T47D (cell line): ENCODE data around the gene PCDHGA8.
"Not testable (repeated sequence)": the region's sequence is repeated elsewhere in the genome, so short reads cannot be mapped to it uniquely, and the experiment has no call there.

Experiments
- DNase-seq, 2 experiments: peaks; one replicate each; pipeline versions ENCODE4 v3.0.0 to v3.0.0-alpha.2; 2011 to 2012; ENCODE audit warnings: low read depth in 1 of 2, low spot score in 1 of 2
- JUND ChIP-seq: IDR thresholded peaks from 2 replicates; pipeline ENCODE4 v1.6.1; 2012; ENCODE audit warnings: low read depth
- in situ Hi-C: cut with HindIII; loops from 2 replicates; pipeline ENCODE4 v1.10.0; 2016; ENCODE audit warnings: low sequenced_read_pairs, low pct_unique_long_range_greater_than_20kb

PCDHGA8 gene

GRCh38 chr5:141399555-141400258, 7.3 kb downstream of the PCDHGA8 start:
- in situ Hi-C loops, result no loop called here
- TF ChIP-seq JUND, result no peak
- no peak for DNase-seq

- DNase-seq, result no peak
- TF ChIP-seq JUND, result no peak
- in situ Hi-C loops, result no loop called here
Measured at GRCh38 chr5:141402553-141403243, 10.3 kb downstream of the PCDHGA8 start, which contains the start of gene PCDHGA9. Gene PCDHGA9 (plus strand): TSS chr5:141402778. CDS start chr5:141402953, 175 bp downstream.

DNA sequence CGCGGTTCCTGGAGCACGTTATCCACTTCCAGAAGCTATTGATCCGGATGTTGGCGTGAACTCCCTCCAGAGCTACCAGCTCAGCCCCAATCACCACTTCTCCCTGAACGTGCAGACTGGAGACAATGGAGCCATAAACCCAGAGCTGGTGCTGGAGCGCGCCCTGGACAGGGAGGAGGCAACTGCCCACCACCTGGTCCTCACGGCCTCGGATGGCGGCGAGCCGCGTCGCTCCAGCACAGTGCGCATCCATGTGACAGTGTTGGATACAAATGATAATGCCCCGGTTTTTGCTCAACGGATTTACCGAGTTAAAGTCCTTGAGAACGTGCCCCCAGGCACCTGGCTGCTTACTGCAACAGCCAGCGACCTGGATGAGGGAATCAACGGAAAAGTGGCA, 11.0 kb downstream of the PCDHGA8 start:
- DNase-seq, result no peak
- TF ChIP-seq JUND, result no peak
- in situ Hi-C loops, result no loop called here

DNA sequence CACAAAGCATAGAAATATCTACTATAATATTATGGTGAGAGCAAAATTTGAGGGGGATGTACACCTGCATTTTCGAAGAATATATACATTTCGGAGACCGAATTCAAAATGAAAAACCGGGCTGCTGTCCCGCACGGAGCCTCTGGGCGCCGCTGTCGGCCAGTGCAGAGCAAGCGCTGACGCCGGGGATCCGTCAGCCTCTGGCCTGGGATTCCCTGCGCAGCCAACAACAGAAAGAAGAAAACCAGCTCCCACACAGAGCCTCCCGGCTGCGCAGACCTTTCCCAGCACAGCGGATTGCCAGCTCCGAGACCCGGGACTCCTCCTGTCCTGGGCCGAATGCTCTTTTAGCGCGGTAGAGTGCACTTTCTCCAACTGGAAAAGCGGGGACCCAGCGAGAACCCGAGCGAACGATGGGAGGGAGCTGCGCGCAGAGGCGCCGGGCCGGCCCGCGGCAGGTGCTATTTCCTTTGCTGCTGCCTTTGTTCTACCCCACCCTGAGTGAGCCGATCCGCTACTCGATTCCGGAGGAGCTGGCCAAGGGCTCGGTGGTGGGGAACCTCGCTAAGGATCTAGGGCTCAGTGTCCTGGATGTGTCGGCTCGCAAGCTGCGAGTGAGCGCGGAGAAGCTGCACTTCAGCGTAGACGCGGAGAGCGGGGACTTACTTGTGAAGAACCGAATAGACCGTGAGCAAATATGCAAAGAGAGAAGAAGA, 15.5 kb downstream of the PCDHGA8 start, which contains the start of gene PCDHGB6:
TSS of gene PCDHGB6 (plus strand) at position 232 of the 716 bp plus-strand sequence. CDS start at position 414, 182 bp downstream.
- in situ Hi-C loops, DNase-seq: not testable (repeated sequence)

GRCh38 chr5:141409598-141410306, 17.3 kb downstream of the PCDHGA8 start:
- in situ Hi-C loops, result no loop called here
- no peak for TF ChIP-seq JUND
- no peak for DNase-seq

DNA sequence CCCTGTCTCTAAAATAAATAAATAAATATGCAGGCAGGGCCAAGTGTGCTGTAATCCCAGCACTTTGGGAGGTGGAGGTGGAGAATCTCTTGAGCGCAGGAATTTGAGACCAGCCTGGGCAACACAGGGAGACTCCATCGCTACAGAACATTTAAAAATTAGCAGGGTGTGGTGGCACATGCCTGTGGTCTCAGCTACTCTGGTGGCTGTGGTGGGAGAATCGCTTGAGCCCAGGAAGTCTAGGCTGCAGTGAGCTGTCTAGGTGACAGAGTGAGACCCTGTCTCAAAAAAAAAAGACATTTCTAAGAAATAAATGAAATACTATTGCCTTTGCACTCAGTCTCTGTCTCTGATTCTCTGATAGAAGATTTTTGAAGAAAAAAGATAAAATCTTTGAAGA, 19.1 kb downstream of the PCDHGA8 start:
- no peak for TF ChIP-seq JUND
- no peak for DNase-seq
- in situ Hi-C loops, result no loop called here

GRCh38 chr5:141412854-141413539, 20.6 kb downstream of the PCDHGA8 start, which contains the start of gene PCDHGA10:
Gene PCDHGA10 (plus strand): TSS chr5:141412987. CDS start chr5:141413176, 189 bp downstream.
- peak; percentile 93 for DNase-seq
- in situ Hi-C loops, result no loop called here
- TF ChIP-seq JUND, result no peak

DNA sequence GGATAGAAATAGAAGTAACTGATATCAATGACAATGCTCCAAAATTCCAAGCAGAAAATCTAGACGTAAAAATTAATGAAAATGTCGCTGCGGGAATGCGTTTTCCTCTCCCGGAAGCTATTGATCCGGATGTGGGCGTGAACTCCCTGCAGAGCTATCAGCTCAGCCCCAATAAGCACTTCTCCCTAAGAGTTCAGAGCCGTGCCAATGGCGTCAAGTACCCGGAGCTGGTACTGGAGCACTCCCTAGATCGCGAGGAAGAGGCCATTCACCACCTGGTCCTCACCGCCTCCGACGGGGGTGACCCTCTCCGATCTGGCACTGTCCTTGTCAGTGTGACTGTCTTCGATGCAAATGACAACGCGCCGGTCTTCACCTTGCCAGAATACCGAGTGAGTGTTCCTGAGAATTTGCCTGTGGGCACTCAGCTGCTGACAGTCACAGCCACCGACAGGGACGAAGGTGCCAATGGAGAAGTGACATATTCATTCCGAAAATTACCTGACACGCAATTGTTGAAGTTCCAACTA, 21.2 kb downstream of the PCDHGA8 start:
- DNase-seq, result peak; percentile 72 to 92
- in situ Hi-C loops, result no loop called here
- TF ChIP-seq JUND, result no peak

- not testable (repeated sequence) for DNase-seq
Measured at GRCh38 chr5:141414548-141415274, 22.3 kb downstream of the PCDHGA8 start.

GRCh38 chr5:141415275-141415618, 22.8 kb downstream of the PCDHGA8 start:
- in situ Hi-C loops, DNase-seq: not testable (repeated sequence)

More at GRCh38 chr5:141414548-141415274, 22.3 kb downstream of the PCDHGA8 start:
- in situ Hi-C loops, result not testable (repeated sequence)

- in situ Hi-C loops, result not testable (repeated sequence)
Measured at GRCh38 chr5:141417494-141418172, 25.2 kb downstream of the PCDHGA8 start, which contains the start of gene PCDHGB7. Gene PCDHGB7 (plus strand): TSS chr5:141417677. CDS start chr5:141417860, 183 bp downstream.

More at GRCh38 chr5:141417494-141418172, 25.2 kb downstream of the PCDHGA8 start, which contains the start of gene PCDHGB7:
- not testable (repeated sequence) for DNase-seq
